T follicular helper cell (primary cell): ENCODE results near the gene APOE.
"Not testable (repeated sequence)": the region's sequence is repeated elsewhere in the genome, so short reads cannot be mapped to it uniquely, and the experiment has no call there.

Experiments
- DNase-seq: peaks from one replicate; pipeline ENCODE4 v3.0.0-alpha.2; 2020; ENCODE audit warnings: low read depth

The APOE gene

GRCh38 chr19:44884566-44884965, 21.0 kb upstream of the APOE start:
- DNase-seq: no peak

- no peak for DNase-seq
These were observed 19.5 kb upstream of the APOE start for GRCh38 chr19:44886141-44886540.

- DNase-seq: no peak
These were observed 17.9 kb upstream of the APOE start for GRCh38 chr19:44887648-44888047.

- DNase-seq: not testable (repeated sequence)
These were observed 17.3 kb upstream of the APOE start for GRCh38 chr19:44888335-44888734.

- DNase-seq: no peak
These were observed 15.7 kb upstream of the APOE start for GRCh38 chr19:44889830-44890365.

- no peak for DNase-seq
These were observed 15.1 kb upstream of the APOE start for GRCh38 chr19:44890366-44891015.

GRCh38 chr19:44891016-44891882, 14.3 kb upstream of the APOE start, which contains the start of gene TOMM40:
Gene TOMM40 (plus strand): TSS chr19:44891254. CDS start chr19:44891416, 162 bp downstream.
- DNase-seq: peak; percentile 100

DNA sequence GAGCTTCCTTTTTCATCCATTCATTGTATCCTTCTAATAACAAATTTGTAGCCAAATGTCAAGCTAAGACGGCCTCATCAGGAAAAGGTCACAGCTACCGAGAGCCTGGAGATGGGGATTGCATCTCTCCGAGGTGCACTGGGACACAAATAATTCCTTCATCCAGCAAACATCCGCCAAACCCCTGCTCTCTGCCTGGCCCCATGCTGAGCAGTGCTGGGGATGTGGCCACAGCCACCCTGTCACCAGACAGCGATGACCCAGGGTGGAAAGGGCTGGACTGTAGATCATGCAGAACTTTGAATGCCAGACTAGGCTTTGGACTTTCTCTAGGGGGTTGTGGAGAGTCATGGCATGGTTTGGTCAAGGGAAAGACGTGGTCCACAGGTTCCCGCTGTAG, 12.7 kb upstream of the APOE start:
- DNase-seq: no peak

- DNase-seq: no peak
These were observed 12.1 kb upstream of the APOE start for GRCh38 chr19:44893332-44894051.

- DNase-seq: no peak
These were observed 11.6 kb upstream of the APOE start for GRCh38 chr19:44894052-44894400.

- no peak for DNase-seq
These were observed 10.7 kb upstream of the APOE start for GRCh38 chr19:44894946-44895345.

DNA sequence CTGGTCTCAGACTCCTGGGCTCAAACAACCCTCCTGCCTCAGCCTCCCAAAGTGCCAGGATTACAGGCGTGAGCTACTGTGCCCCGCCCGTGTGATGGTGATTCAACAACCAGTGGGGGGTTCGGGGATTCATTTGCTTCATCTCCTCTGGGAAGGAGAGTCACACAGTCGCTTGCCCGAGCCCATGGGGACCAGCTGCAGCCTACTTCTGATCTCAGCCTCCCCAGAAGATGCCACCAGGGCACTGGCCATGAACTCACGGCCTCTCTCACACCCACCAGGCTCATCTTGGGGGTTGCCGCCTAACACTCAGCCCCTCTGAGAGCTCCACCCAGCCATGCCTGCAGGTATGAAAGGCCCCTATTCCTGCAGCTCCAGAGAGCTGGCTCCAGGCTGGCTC, 7.8 kb upstream of the APOE start:
- DNase-seq: no peak

DNA sequence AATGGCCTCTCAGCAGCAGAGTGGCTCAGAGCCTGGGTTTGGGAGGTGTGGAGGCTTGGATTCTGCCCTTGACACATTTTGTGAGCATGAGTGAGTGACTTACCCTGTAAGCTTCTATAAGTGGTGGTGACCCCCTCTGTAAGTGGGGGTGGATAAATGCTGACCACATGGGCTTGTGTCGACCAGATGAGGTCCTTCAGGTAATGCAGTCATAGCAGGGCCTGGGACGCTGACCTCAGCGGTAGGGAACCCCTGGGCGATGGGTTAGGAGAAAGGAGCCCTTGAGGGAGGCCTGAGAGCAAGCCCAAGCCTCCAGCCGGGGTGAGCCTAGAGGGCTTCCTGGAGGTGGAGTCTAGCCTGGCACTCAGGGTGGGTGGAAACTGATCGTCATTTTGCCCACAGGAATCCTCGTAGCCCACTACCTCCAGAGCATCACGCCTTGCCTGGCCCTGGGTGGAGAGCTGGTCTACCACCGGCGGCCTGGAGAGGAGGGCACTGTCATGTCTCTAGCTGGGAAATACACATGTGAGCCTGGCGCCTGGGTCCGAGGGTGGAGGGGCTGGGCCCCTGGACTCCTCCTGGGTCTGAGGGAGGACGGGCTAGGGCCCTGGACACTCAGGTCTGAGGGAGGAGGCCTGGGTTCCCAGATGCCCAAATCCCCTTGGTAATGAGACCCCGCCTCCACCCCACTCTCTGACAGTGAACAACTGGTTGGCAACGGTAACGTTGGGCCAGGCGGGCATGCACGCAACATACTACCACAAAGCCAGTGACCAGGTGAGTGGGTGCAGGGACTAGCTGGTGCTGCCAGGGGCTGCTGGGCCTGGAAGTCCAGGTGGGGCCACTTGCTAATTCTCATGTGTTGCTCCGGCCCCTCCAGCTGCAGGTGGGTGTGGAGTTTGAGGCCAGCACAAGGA, 5.0 kb upstream of the APOE start:
- DNase-seq: no peak

DNA sequence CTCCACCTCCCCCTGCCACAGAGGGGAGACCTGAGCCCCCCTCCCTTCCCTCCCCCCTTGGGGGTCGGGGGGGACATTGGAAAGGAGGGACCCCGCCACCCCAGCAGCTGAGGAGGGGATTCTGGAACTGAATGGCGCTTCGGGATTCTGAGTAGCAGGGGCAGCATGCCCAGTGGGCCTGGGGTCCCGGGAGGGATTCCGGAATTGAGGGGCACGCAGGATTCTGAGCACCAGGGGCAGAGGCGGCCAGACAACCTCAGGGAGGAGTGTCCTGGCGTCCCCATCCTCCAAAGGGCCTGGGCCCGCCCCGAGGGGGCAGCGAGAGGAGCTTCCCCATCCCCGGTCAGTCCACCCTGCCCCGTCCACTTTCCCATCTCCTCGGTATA, 2.4 kb upstream of the APOE start:
- DNase-seq: no peak

- DNase-seq: peak; percentile 59
These were observed 1.8 kb upstream of the APOE start for GRCh38 chr19:44903602-44904425.

DNA sequence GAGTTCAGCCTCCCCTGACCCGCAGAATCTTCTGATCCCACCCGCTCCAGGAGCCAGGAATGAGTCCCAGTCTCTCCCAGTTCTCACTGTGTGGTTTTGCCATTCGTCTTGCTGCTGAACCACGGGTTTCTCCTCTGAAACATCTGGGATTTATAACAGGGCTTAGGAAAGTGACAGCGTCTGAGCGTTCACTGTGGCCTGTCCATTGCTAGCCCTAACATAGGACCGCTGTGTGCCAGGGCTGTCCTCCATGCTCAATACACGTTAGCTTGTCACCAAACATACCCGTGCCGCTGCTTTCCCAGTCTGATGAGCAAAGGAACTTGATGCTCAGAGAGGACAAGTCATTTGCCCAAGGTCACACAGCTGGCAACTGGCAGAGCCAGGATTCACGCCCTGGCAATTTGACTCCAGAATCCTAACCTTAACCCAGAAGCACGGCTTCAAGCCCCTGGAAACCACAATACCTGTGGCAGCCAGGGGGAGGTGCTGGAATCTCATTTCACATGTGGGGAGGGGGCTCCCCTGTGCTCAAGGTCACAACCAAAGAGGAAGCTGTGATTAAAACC, 1.1 kb upstream of the APOE start:
- DNase-seq: no peak

- no peak for DNase-seq
These were observed 2.0 kb downstream of the APOE start for GRCh38 chr19:44907613-44908012.

GRCh38 chr19:44908074-44908835, 2.7 kb downstream of the APOE start:
- no peak for DNase-seq

DNA sequence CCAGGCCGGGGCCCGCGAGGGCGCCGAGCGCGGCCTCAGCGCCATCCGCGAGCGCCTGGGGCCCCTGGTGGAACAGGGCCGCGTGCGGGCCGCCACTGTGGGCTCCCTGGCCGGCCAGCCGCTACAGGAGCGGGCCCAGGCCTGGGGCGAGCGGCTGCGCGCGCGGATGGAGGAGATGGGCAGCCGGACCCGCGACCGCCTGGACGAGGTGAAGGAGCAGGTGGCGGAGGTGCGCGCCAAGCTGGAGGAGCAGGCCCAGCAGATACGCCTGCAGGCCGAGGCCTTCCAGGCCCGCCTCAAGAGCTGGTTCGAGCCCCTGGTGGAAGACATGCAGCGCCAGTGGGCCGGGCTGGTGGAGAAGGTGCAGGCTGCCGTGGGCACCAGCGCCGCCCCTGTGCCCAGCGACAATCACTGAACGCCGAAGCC, 3.3 kb downstream of the APOE start:
- DNase-seq: no peak
